H1 (cell line): Measurements from ENCODE around the gene ARHGEF10L. TPM values are rescaled to one million over a fixed set of nuclear protein-coding genes. Genes with fewer than 3 reads are reported as not detected.

Experiments used
- CTCF ChIA-PET: fragments of 300-600 bp; sonication (Branson Sonifier 250); formaldehyde crosslinking; loops from one replicate; lab custom pipeline; 2021; ENCODE audit not compliant: partially characterized antibody; lab: Charles Lee
- POLR2A ChIA-PET: fragments of 300-600 bp; sonication (Branson Sonifier 250); formaldehyde crosslinking; loops from one replicate; lab custom pipeline; 2021; ENCODE audit warnings: inconsistent platforms; ENCODE audit not compliant: partially characterized antibody; lab: Charles Lee
- DNase-seq, 2 experiments: peaks; one replicate each; pipeline versions ENCODE4 v3.0.0 to v3.0.0-alpha.2; 2010 to 2022; ENCODE audit warnings: low spot score in 2 of 2, low read depth in 1 of 2, mixed read lengths in 1 of 2
- FAIRE-seq: peaks from 2 replicates; lab custom pipeline; 2011; peaks lifted over from hg19 to GRCh38; lab: Jason Lieb, UNC
- H2AFZ ChIP-seq: 2 replicates; pipeline ENCODE4 v1.8.1; 2012; ENCODE audit warnings: low read length, inconsistent platforms
- H2AK5ac ChIP-seq: 2 replicates; pipeline ENCODE4 v1.6.1; 2013; ENCODE audit warnings: low read depth, low read length
- H2BK120ac ChIP-seq: replicated peaks from 2 replicates; pipeline ENCODE3; 2013; ENCODE audit warnings: low read depth, low read length, inconsistent platforms
- H2BK12ac ChIP-seq: 2 replicates; pipeline ENCODE4 v1.6.1; 2013; ENCODE audit warnings: low read depth, low read length
- H2BK15ac ChIP-seq: 2 replicates; pipeline ENCODE4 v1.6.1; 2013; ENCODE audit warnings: low read length
- H2BK20ac ChIP-seq: 2 replicates; pipeline ENCODE4 v1.6.1; 2013; ENCODE audit warnings: low read length
- H2BK5ac ChIP-seq: 2 replicates; pipeline ENCODE4 v1.6.1; 2013; ENCODE audit warnings: low read depth, low read length
- H3K14ac ChIP-seq: 2 replicates; pipeline ENCODE4 v1.6.1; 2013; ENCODE audit warnings: inconsistent platforms; ENCODE audit not compliant: insufficient read length
- H3K18ac ChIP-seq: 2 replicates; pipeline ENCODE4 v1.6.1; 2013; ENCODE audit warnings: low read length; ENCODE audit errors: extremely low read depth
- H3K23ac ChIP-seq: 2 replicates; pipeline ENCODE4 v1.6.1; 2013; ENCODE audit warnings: inconsistent platforms; ENCODE audit not compliant: insufficient read length
- H3K23me2 ChIP-seq: 2 replicates; pipeline ENCODE4 v1.6.1; 2013; ENCODE audit warnings: low read depth, low read length
- H3K27ac ChIP-seq: 2 replicates; pipeline ENCODE4 v1.6.1; 2011; ENCODE audit warnings: low read depth, low read length, inconsistent platforms
- H3K27me3 ChIP-seq, 4 experiments: replicated peaks in 1 of 4; 1 replicate in 1 of 4; 2 replicates in 3 of 4; pipeline versions ENCODE4 v1.6.1 to v1.8.1; 2011 to 2013; ENCODE audit warnings: low read length in 3 of 4, mild to moderate bottlenecking in 3 of 4, inconsistent platforms in 2 of 4, mixed read lengths in 2 of 4, moderate library complexity in 1 of 4; ENCODE audit not compliant: control insufficient read depth in 3 of 4, insufficient read depth in 3 of 4; ENCODE audit errors: extremely low read depth in 1 of 4
- H3K36me3 ChIP-seq, 4 experiments: 2 replicates each; pipeline versions ENCODE4 v1.6.1 to v1.8.1; 2011 to 2013; ENCODE audit warnings: mild to moderate bottlenecking in 4 of 4, low read length in 3 of 4, moderate library complexity in 2 of 4, control low read depth in 1 of 4, inconsistent platforms in 1 of 4; ENCODE audit not compliant: insufficient read depth in 4 of 4, control insufficient read depth in 2 of 4
- H3K4ac ChIP-seq: replicated peaks from 2 replicates; pipeline ENCODE3; 2013; ENCODE audit warnings: low read length, low read depth, mixed read lengths, inconsistent platforms; ENCODE audit not compliant: insufficient read length
- H3K4me1 ChIP-seq, 4 experiments: replicated peaks in 1 of 4; 1 replicate in 1 of 4; 2 replicates in 3 of 4; pipeline versions ENCODE4 v1.6.1 to v1.8.1; 2011 to 2013; ENCODE audit warnings: low read length in 3 of 4, inconsistent platforms in 2 of 4, mixed read lengths in 1 of 4; ENCODE audit not compliant: insufficient read depth in 4 of 4, control insufficient read depth in 3 of 4
- H3K4me2 ChIP-seq, 2 experiments: 2 replicates each; pipeline versions ENCODE4 v1.6.1 to v1.8.1; 2011 to 2013; ENCODE audit warnings: low read depth in 2 of 2, low read length in 2 of 2, control low read depth in 1 of 2, inconsistent platforms in 1 of 2, mild to moderate bottlenecking in 1 of 2; ENCODE audit not compliant: insufficient read depth in 1 of 2
- H3K4me3 ChIP-seq, 4 experiments: fragments of 200-600, 300-600 bp in 1 of 4; sonication (generic), shearing (Covaris generic), sonication (Bioruptor Twin) in 1 of 4; 2 replicates each; pipeline versions ENCODE4 v1.5.1 to v1.8.1; 2011 to 2016; ENCODE audit warnings: low read length in 4 of 4, low read depth in 3 of 4, control low read depth in 2 of 4, inconsistent platforms in 2 of 4, mild to moderate bottlenecking in 2 of 4, mixed read lengths in 1 of 4, moderate library complexity in 1 of 4; ENCODE audit not compliant: insufficient read depth in 2 of 4; ENCODE audit errors: extremely low read depth in 1 of 4
- H3K56ac ChIP-seq: replicated peaks from 2 replicates; pipeline ENCODE3; 2013; ENCODE audit warnings: low read depth, mild to moderate bottlenecking, mixed read lengths, low read length, inconsistent platforms; ENCODE audit not compliant: insufficient read length
- H3K79me1 ChIP-seq: 2 replicates; pipeline ENCODE4 v1.6.1; 2013; ENCODE audit warnings: low read depth, low read length, control low read depth
- H3K79me2 ChIP-seq, 2 experiments: 2 replicates each; pipeline versions ENCODE4 v1.6.1 to v1.8.1; 2012 to 2013; ENCODE audit warnings: low read length in 2 of 2, mild to moderate bottlenecking in 2 of 2, inconsistent platforms in 1 of 2; ENCODE audit not compliant: insufficient read depth in 2 of 2, control insufficient read depth in 1 of 2
- H3K9ac ChIP-seq, 4 experiments: replicated peaks in 1 of 4; 1 replicate in 1 of 4; 2 replicates in 3 of 4; pipeline versions ENCODE4 v1.6.1 to v1.8.1; 2011 to 2013; ENCODE audit warnings: low read depth in 3 of 4, low read length in 3 of 4, control low read depth in 2 of 4, mild to moderate bottlenecking in 2 of 4, moderate library complexity in 2 of 4, inconsistent platforms in 1 of 4; ENCODE audit errors: extremely low read depth in 1 of 4
- H3K9me3 ChIP-seq, 2 experiments: 2 replicates each; pipeline versions ENCODE4 v1.6.1 to v1.8.1; 2012 to 2013; ENCODE audit warnings: mild to moderate bottlenecking in 2 of 2, moderate library complexity in 2 of 2, control low read depth in 1 of 2, inconsistent platforms in 1 of 2, low read depth in 1 of 2, low read length in 1 of 2, mixed read lengths in 1 of 2; ENCODE audit not compliant: insufficient read depth in 2 of 2
- H4K20me1 ChIP-seq, 2 experiments: replicated peaks in 1 of 2; 2 replicates each; pipeline versions ENCODE3 to v1.8.1; 2011 to 2013; ENCODE audit warnings: inconsistent platforms in 2 of 2, low read length in 2 of 2, mild to moderate bottlenecking in 1 of 2; ENCODE audit not compliant: insufficient read depth in 2 of 2, control insufficient read depth in 1 of 2
- H4K5ac ChIP-seq: 2 replicates; pipeline ENCODE4 v1.6.1; 2013; ENCODE audit warnings: low read length, low read depth, mixed read lengths, inconsistent platforms; ENCODE audit not compliant: insufficient read length
- H4K8ac ChIP-seq: 2 replicates; pipeline ENCODE4 v1.8.0; 2013; ENCODE audit warnings: mild to moderate bottlenecking, moderate library complexity, low read length, inconsistent platforms; ENCODE audit not compliant: insufficient read depth; ENCODE audit errors: extremely low read depth
- H4K91ac ChIP-seq: replicated peaks from 2 replicates; pipeline ENCODE3; 2013; ENCODE audit warnings: low read length, mixed read lengths, inconsistent platforms; ENCODE audit not compliant: insufficient read length
- HDAC2 ChIP-seq, 2 experiments: fragments of 300-600 bp in 1 of 2; sonication (generic) in 1 of 2; IDR thresholded peaks; 2 replicates each; pipeline ENCODE4 v1.6.1; 2011 to 2012; ENCODE audit warnings: low read depth in 2 of 2, low read length in 2 of 2, mild to moderate bottlenecking in 2 of 2, moderate library complexity in 2 of 2, borderline replicate concordance in 1 of 2, inconsistent platforms in 1 of 2
- POU5F1 ChIP-seq: IDR thresholded peaks from 2 replicates; pipeline ENCODE4 v1.6.1; 2011; ENCODE audit warnings: low read depth, mild to moderate bottlenecking, low read length, moderate library complexity
- SIN3A ChIP-seq, 2 experiments: IDR thresholded peaks in 1 of 2; conservative IDR thresholded peaks in 1 of 2; 2 replicates each; pipeline ENCODE4 v1.6.1; 2011 to 2012; ENCODE audit warnings: low read length in 2 of 2, improper control_type of control experiment in 1 of 2, low read depth in 1 of 2, mild to moderate bottlenecking in 1 of 2
- TCF12 ChIP-seq: IDR thresholded peaks from 2 replicates; pipeline ENCODE4 v1.6.1; 2011; ENCODE audit warnings: low read depth, mild to moderate bottlenecking, low read length
- WGBS, 2 experiments: shearing (Covaris generic) in 1 of 2; methylation state at CpG; one replicate each; pipeline versions ENCODE4 v1.1.6 to v1.1.7; 2013 to 2015; ENCODE audit warnings: low lambda C conversion rate in 2 of 2, mixed read lengths in 2 of 2, inconsistent platforms in 1 of 2, low coverage in 1 of 2, missing lambda C conversion rate in 1 of 2; ENCODE audit not compliant: insufficient replicate concordance in 2 of 2, insufficient coverage in 1 of 2, insufficient read length in 1 of 2; ENCODE audit errors: extremely low coverage in 1 of 2, missing lambda C conversion rate in 1 of 2; 5-methylcytosine and 5-hydroxymethylcytosine counted together
- polyA plus RNA-seq, 7 experiments: library from polyadenylated mRNA; depleted of rRNA in 3 of 7; stranded (reverse) in 5 of 7; unstranded in 2 of 7; fragments of >200 nt in 5 of 7; fragments of 200-250 nt in 2 of 7; gene quantifications; 1 replicate in 5 of 7; 2 replicates in 1 of 7; 4 replicates in 1 of 7; pipeline versions ENCODE4 v1.2.1 to v1.2.3, GENCODE V29; 2011 to 2013; ENCODE audit warnings: missing spikeins in 2 of 7, mixed read lengths in 2 of 7
- total RNA-seq: library from RNA; stranded (reverse); fragmentation: NEBNext Ultra II Directional; extraction: Animal tissue kit (Norgen Biotek cat#: 25700); gene quantifications from 2 replicates; pipeline ENCODE4 v1.2.1, GENCODE V29; 2021
- TF ChIP-seq, protein P1 (sequence below), 3 experiments: IDR thresholded peaks; 1 replicate in 2 of 3; 2 replicates in 1 of 3; pipeline versions ENCODE4 v1.5.1 to v1.6.1; 2011; ENCODE audit warnings: low read length in 3 of 3, mild to moderate bottlenecking in 3 of 3, inconsistent platforms in 2 of 3, low read depth in 1 of 3, moderate library complexity in 1 of 3; ENCODE audit not compliant: insufficient read depth in 1 of 3; ENCODE audit errors: control extremely low read depth in 1 of 3
- TF ChIP-seq, protein P2 (sequence below): IDR thresholded peaks from 2 replicates; pipeline ENCODE4 v1.6.1; 2012; ENCODE audit warnings: inconsistent platforms

The ARHGEF10L gene
- total and polyA plus RNA-seq, 2 of the 8 experiments (the other 6 are each of a cell fraction or from before 2014, with no cell fraction given), result 33.6 to 39.6 TPM

- POLR2A ChIA-PET, result interaction anchor here (0.8 to 1.2 kb wide), 2 partner anchors 13 to 15 kb away, joined by 3 to 4 read pairs; no protein-coding TSS in a partner anchor
- TF ChIP-seq HDAC2 (IDR thresholded peaks at IDR 0.05; ENCODE audit: borderline replicate concordance in 1 of 2, low read depth in 2 of 2, low read length in 2 of 2), result peak in 1 of 2 experiments; percentile 42; a peak in 1 of 4 replicates
- TF ChIP-seq, protein P1, sequence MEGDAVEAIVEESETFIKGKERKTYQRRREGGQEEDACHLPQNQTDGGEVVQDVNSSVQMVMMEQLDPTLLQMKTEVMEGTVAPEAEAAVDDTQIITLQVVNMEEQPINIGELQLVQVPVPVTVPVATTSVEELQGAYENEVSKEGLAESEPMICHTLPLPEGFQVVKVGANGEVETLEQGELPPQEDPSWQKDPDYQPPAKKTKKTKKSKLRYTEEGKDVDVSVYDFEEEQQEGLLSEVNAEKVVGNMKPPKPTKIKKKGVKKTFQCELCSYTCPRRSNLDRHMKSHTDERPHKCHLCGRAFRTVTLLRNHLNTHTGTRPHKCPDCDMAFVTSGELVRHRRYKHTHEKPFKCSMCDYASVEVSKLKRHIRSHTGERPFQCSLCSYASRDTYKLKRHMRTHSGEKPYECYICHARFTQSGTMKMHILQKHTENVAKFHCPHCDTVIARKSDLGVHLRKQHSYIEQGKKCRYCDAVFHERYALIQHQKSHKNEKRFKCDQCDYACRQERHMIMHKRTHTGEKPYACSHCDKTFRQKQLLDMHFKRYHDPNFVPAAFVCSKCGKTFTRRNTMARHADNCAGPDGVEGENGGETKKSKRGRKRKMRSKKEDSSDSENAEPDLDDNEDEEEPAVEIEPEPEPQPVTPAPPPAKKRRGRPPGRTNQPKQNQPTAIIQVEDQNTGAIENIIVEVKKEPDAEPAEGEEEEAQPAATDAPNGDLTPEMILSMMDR (IDR thresholded peaks at IDR 0.05; ENCODE audit: control extremely low read depth in 1 of 3, insufficient read depth in 1 of 3, low read depth in 1 of 3, low read length in 3 of 3), result no peak
- 0 out of 4 replicates have a peak, but pooled peaks of 1 of the 2 experiments have one; percentile 42 for TF ChIP-seq SIN3A (conservative IDR thresholded peaks at IDR 0.05 in 1 of 2, IDR thresholded peaks at IDR 0.05 in 1 of 2; ENCODE audit: low read depth in 1 of 2, low read length in 2 of 2)
- TF ChIP-seq, protein P2, sequence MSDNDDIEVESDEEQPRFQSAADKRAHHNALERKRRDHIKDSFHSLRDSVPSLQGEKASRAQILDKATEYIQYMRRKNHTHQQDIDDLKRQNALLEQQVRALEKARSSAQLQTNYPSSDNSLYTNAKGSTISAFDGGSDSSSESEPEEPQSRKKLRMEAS, result peak; percentile 61; the same call in 1 of the 2 replicates
- TF ChIP-seq POU5F1, result peak; percentile 92; the same call in 1 of the 2 replicates
- TF ChIP-seq TCF12, result 0 out of 2 replicates have a peak, but pooled peaks have one; percentile 6
Measured at GRCh38 chr1:17565461-17566252, 26.2 kb downstream of the ARHGEF10L start.

More at GRCh38 chr1:17565461-17566252, 26.2 kb downstream of the ARHGEF10L start:
- Histone ChIP-seq H2BK120ac (peak overlapping the region; percentile 72), H3K23me2 (0 out of 2 replicates have a peak, but pooled peaks cover 2% of the 10 kb centered on the region), H3K9me3 (no peaks in the 10 kb centered on the region), H4K20me1 (peaks cover 7 to 17% of the 10 kb centered on the region in 2 experiments), H3K56ac (no peak overlapping the region), H2AK5ac (0 out of 2 replicates have a peak overlapping the region, but pooled peaks have one; percentile 33), H4K5ac (peak overlapping the region; percentile 39), H3K79me2 (peaks cover 5 to 97% of the 10 kb centered on the region in 2 experiments; a peak in 2 of 4 replicates), H3K27ac (peak overlapping the region; percentile 54), H2BK20ac (peak overlapping the region; percentile 94; the same call in 1 of the 2 replicates), H3K9ac (no peak overlapping the region), H2BK5ac (peak overlapping the region; percentile 16; the same call in 1 of the 2 replicates), H3K4me1 (peaks cover 16 to 58% (median 48%) of the 10 kb centered on the region in 4 experiments), H4K91ac (peak overlapping the region; percentile 36), H3K14ac (no peak overlapping the region), H3K23ac (no peak overlapping the region), H3K36me3 (no peaks in the 10 kb centered on the region), H4K8ac (peak overlapping the region; percentile 4; the same call in 1 of the 2 replicates), H3K79me1 (peaks cover 46% of the 10 kb centered on the region), H3K18ac (peak overlapping the region; percentile 54; the same call in 1 of the 2 replicates), H3K4ac (peak overlapping the region; percentile 75), H2BK15ac (no peak overlapping the region; the same call in none of the 2 replicates), H3K27me3 (no peaks in the 10 kb centered on the region), H3K4me2 (peak overlapping the region; percentile 51 to 74), H2BK12ac (0 out of 2 replicates have a peak overlapping the region, but pooled peaks have one; percentile 65), H2AFZ (no peak overlapping the region), H3K4me3 (peak overlapping the region in 2 of 4 experiments; percentile 15 to 28; a peak in 3 of 8 replicates)
- DNase-seq (no peak), FAIRE-seq (no peak)
- CTCF ChIA-PET, result interaction anchor here (0.6 to 86.2 kb wide), 4 partner anchors 11 to 230 kb away, joined by 3 to 1640 read pairs (median 6); no protein-coding TSS in a partner anchor
- WGBS, 2 experiments, result 45% methylated on average over 17 of the region's 17 CpGs; no CpG with 5 or more reads in 1 of the 2 experiments
